BLaER1 treated with 17β-estradiol and CSF1 and Interleukin-3, amounts not matched to agents 10 nM and 100 nM (cell line): ENCODE measurements around the gene PAM16.

Experiments used
- H3K27ac ChIP-seq, 11 experiments: shearing (Covaris generic); formaldehyde crosslinking; 2 replicates each; pipeline ENCODE4 v1.8.1; 2022
- H3K27me3 ChIP-seq, 11 experiments: shearing (Covaris generic); formaldehyde crosslinking; 2 replicates each; pipeline ENCODE4 v1.8.1; 2022
- H3K36me3 ChIP-seq, 11 experiments: shearing (Covaris generic); formaldehyde crosslinking; 2 replicates each; pipeline ENCODE4 v1.8.1; 2022
- H3K4me1 ChIP-seq, 10 experiments: shearing (Covaris generic); formaldehyde crosslinking; 2 replicates each; pipeline ENCODE4 v1.8.1; 2022
- H3K4me2 ChIP-seq, 11 experiments: shearing (Covaris generic); formaldehyde crosslinking; 2 replicates each; pipeline ENCODE4 v1.8.1; 2022
- H3K4me3 ChIP-seq, 10 experiments: shearing (Covaris generic); formaldehyde crosslinking; 2 replicates each; pipeline ENCODE4 v1.8.1; 2022
- H3K9ac ChIP-seq, 11 experiments: shearing (Covaris generic); formaldehyde crosslinking; 2 replicates each; pipeline ENCODE4 v1.8.1; 2022
- H3K9me3 ChIP-seq, 11 experiments: shearing (Covaris generic); formaldehyde crosslinking; replicated peaks in 1 of 11; 2 replicates each; pipeline ENCODE4 v1.8.1; 2022
- H4K20me1 ChIP-seq, 11 experiments: shearing (Covaris generic); formaldehyde crosslinking; 2 replicates each; pipeline ENCODE4 v1.8.1; 2022
- Cebpa-rat ChIP-seq, 11 experiments: shearing (Covaris generic); IDR thresholded peaks; 2 replicates each; pipeline ENCODE4 v1.8.1; 2022

PAM16 gene

DNA sequence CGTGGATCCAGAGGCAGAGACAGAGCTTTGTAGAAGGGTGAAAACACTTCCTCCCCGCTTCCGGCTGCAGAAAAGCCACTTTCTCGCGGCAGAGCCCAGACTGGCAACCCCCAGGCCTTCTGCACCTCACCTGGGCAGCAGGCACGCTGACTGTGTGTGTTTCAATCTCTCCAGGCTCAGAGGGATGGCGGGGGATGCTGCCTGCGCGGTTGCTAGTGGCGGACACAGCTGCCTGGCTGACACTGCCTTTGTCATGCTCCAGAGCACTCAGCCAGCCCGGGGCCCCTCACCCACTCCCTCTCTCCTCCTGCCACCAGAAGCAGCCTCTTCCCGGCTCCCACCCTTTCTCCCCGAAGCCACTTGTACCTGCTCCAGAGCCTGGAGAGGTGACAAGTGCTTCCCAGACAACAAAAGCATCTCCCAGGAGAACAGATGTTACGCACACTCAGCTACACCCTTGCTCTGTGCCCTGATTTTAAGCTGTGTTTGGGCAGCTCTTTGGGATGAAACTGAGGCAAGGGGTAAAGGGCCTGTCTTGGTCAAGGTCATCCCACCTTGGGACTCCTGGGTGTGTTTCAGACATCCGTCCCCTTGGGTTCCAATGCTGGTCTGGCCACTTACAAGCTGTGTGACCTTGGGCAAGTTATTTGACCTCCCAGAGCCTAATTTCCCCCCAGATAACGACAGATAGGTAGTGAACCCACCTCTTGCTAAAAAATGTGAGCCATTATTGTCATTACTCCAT lies 44.5 kb downstream of the PAM16 start:
- peak overlapping the region; percentile 56 to 98 (median 92); a peak in 21 of 22 replicates for H3K27ac ChIP-seq

DNA sequence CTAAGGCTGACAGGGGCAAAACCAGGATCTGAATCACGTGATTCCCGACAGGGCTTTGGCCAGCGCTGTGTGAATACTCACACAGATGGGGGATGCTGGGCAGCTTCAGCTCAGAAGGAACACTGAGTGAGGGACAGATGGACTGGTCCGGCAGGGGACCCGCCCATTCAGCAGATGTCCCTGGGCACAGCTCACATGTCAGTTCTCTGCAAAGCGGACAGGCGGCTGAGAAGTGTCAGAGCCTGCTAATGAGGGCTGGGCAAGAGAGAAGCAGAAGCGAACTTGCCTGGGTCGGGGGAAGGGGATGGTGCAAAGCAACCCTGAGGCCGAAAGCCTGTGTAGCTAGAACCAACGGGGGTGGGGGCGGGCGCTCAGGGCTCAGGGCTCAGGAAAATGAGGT lies 47.1 kb downstream of the PAM16 start:
- Histone ChIP-seq H3K9ac (peak overlapping the region in 5 of 11 experiments; percentile 8 to 39 (median 31); a peak in 6 of 22 replicates), H3K27me3 (no peaks in the 10 kb centered on the region), H3K36me3 (peaks cover 18 to 60% (median 35%) of the 10 kb centered on the region in 11 experiments), H3K4me2 (peak overlapping the region in 8 of 11 experiments; percentile 4 to 99 (median 61); a peak in 7 of 22 replicates), H3K4me3 (no peak overlapping the region), H3K27ac (peak overlapping the region in 3 of 11 experiments; percentile 10 to 38 (median 21); a peak in 4 of 22 replicates), H3K4me1 (peaks cover 33 to 68% (median 52%) of the 10 kb centered on the region in 10 experiments), H3K9me3 (no peaks in the 10 kb centered on the region), H4K20me1 (peaks cover 0 to 50% (median 0%) of the 10 kb centered on the region in 11 experiments; a peak in 8 of 22 replicates)
- TF ChIP-seq Cebpa-rat (IDR thresholded peaks at IDR 0.05) = no peak

More for the DNA sequence above, 44.5 kb downstream of the PAM16 start:
- Histone ChIP-seq H3K4me3 (peak overlapping the region; percentile 57 to 78 (median 68)), H4K20me1 (peaks cover 0 to 31% (median 0%) of the 10 kb centered on the region in 11 experiments; a peak in 8 of 22 replicates), H3K4me1 (peaks cover 33 to 67% (median 64%) of the 10 kb centered on the region in 10 experiments), H3K36me3 (peaks cover 14 to 43% (median 28%) of the 10 kb centered on the region in 11 experiments), H3K4me2 (peak overlapping the region; percentile 83 to 99 (median 95)), H3K9ac (peak overlapping the region; percentile 72 to 91 (median 84)), H3K27me3 (no peaks in the 10 kb centered on the region), H3K9me3 (no peaks in the 10 kb centered on the region)
- TF ChIP-seq Cebpa-rat (IDR thresholded peaks at IDR 0.05) = no peak

DNA sequence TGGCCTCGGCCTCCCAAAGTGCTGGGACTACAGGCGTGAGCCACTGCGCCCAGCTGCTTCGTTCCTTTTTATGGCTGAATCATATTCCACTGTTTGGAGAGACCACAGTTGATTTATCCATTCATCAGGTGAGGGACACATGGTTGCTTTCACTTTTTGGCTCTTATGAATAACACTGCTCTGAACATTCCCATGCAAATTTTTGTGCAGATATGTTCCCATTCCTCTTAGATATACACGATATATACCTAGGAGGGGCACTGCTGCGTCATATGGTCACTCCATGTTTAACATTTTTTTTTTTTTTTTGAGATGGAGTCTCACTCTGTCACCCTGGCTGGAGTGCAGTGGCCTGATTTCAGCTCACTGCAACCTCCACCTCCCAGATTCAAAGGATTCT lies 49.2 kb downstream of the PAM16 start:
- peaks cover 18 to 72% (median 39%) of the 10 kb centered on the region in 11 experiments for H3K36me3 ChIP-seq
- H3K27ac ChIP-seq = no peak overlapping the region
- H3K27me3 ChIP-seq = no peaks in the 10 kb centered on the region
- no peak for TF ChIP-seq Cebpa-rat (IDR thresholded peaks at IDR 0.05)
- no peaks in the 10 kb centered on the region for H3K9me3 ChIP-seq
- H3K4me1 ChIP-seq = peaks cover 26 to 58% (median 43%) of the 10 kb centered on the region in 10 experiments
- peak overlapping the region in 1 of 11 experiments; percentile 22; a peak in 1 of 22 replicates for H3K9ac ChIP-seq
- no peak overlapping the region for H3K4me3 ChIP-seq
- peaks cover 0 to 68% (median 7%) of the 10 kb centered on the region in 11 experiments; a peak in 10 of 22 replicates for H4K20me1 ChIP-seq
- H3K4me2 ChIP-seq = no peak overlapping the region

DNA sequence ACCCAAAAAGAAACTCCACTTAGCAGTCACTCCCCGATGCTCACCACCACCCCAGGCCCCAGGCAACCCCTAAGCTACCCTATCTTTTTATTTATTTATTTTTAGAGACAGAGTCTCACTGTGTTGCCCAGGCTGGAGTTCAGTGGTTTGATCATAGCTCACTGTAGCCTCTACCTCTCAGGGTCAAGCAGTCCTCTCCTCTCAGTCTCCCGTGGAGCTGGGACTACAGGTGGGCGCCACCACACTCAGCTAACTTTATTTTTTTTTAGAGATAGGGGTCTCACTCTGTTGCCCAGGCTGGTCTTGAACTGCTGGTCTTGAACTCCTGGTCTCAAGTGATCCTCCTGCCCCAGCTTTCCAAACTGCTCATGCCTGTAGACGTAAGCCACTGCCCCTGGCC lies 49.9 kb downstream of the PAM16 start:
- Histone ChIP-seq H3K27ac (no peak overlapping the region), H3K9ac (no peak overlapping the region; a peak in 1 of 22 replicates)
- TF ChIP-seq Cebpa-rat (IDR thresholded peaks at IDR 0.05) = no peak

DNA sequence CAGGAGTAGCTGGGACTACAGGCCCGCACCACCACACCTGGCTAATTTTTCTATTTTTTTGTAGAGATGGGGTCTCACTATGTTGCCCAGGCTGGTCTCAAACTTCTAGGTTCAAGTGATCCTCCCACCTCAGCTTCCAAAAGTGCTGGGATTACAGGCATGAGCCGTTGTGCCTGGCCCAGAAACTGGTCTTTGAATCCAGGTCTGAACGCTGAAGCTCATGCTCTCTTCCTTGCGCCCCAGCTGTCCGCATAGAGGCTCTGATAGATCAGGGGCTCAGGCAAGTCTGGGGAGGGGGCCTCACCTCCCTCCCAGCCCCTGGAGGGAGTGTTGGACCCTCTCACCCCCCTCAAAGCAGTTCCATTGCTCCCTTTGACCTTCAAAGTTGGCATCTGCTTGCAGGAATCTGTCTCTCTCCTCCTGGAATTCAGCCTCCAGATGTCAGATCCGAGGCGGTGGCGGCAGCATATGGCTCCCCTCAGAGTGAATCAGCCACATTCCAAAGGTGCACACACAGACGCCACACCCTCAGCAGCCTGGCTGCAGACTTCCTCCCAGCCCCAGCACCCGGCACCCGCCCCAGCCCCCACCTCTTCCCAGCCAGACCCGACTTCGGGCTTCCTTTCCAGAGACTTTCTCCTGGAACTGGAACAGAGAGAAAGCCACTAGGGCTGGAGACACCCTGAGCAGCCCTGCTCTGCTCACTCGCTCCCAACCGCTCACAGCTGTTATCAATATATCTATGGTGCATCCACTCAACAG lies 52.2 kb downstream of the PAM16 start:
- no peak overlapping the region for H3K4me3 ChIP-seq
- H3K27me3 ChIP-seq = no peaks in the 10 kb centered on the region
- H3K4me1 ChIP-seq = peaks cover 2 to 46% (median 29%) of the 10 kb centered on the region in 10 experiments; a peak in 19 of 20 replicates
- no peaks in the 10 kb centered on the region for H3K9me3 ChIP-seq
- H3K27ac ChIP-seq = peak overlapping the region in 2 of 11 experiments; percentile 11 to 31; a peak in 3 of 22 replicates
- no peak overlapping the region for H3K9ac ChIP-seq
- H3K4me2 ChIP-seq = no peak overlapping the region
- H4K20me1 ChIP-seq = peaks cover 0 to 91% (median 15%) of the 10 kb centered on the region in 11 experiments; a peak in 13 of 22 replicates
- H3K36me3 ChIP-seq = peaks cover 18 to 55% (median 35%) of the 10 kb centered on the region in 11 experiments
- TF ChIP-seq Cebpa-rat (IDR thresholded peaks at IDR 0.05) = no peak

More for the DNA sequence above, 49.9 kb downstream of the PAM16 start:
- no peak overlapping the region for H3K4me3 ChIP-seq
- no peaks in the 10 kb centered on the region for H3K9me3 ChIP-seq
- H3K4me1 ChIP-seq = peaks cover 19 to 50% (median 36%) of the 10 kb centered on the region in 10 experiments
- no peaks in the 10 kb centered on the region for H3K27me3 ChIP-seq
- H3K4me2 ChIP-seq = no peak overlapping the region
- H4K20me1 ChIP-seq = peaks cover 0 to 75% (median 9%) of the 10 kb centered on the region in 11 experiments; a peak in 10 of 22 replicates
- peaks cover 18 to 72% (median 39%) of the 10 kb centered on the region in 11 experiments for H3K36me3 ChIP-seq

DNA sequence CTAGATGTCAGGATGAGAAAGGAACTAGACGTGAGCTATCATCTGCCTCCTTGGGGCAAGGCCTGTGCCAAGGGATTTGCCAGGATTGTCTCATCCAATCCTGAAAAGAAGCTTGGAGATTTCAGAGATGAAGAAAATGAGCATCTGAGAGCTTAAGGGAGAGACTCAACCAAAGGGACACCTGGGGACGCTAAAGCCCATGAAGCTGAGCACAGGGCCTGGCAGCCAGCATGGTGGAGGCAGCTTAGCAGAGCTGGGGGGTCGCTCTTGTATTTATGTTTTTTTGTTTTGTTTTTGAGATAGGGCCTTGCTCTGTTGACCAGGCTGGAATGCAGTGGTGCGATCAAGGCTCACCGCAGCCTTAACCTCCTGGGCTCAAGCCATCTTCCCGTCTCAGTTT lies 53.6 kb downstream of the PAM16 start:
- Histone ChIP-seq H3K27me3 (no peaks in the 10 kb centered on the region), H4K20me1 (peaks cover 0 to 87% (median 22%) of the 10 kb centered on the region in 11 experiments; a peak in 13 of 22 replicates), H3K9me3 (no peaks in the 10 kb centered on the region), H3K4me3 (no peak overlapping the region), H3K4me1 (peaks cover 0 to 50% (median 37%) of the 10 kb centered on the region in 10 experiments; a peak in 19 of 20 replicates), H3K27ac (no peak overlapping the region), H3K9ac (no peak overlapping the region), H3K4me2 (no peak overlapping the region), H3K36me3 (peaks cover 13 to 41% (median 24%) of the 10 kb centered on the region in 11 experiments)
- no peak for TF ChIP-seq Cebpa-rat (IDR thresholded peaks at IDR 0.05)

DNA sequence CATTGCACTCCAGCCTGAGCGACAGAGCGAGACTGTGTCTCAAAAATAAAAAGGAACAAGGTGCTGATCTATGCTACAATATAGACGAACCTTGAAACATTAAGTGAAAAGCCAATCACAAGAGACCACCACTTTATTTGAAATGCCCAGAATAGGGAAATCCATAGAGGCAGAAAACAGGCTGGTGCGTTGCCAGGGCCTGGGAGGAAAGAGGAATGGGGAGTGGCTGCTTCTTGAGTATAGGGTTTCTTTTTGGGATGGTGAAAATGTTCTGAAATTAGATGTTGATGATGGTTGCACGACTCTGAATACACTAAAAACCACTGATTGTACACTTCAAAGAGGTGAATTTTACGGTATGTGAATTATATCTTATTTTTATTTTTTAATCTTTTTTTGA lies 55.5 kb downstream of the PAM16 start:
- Histone ChIP-seq H3K4me2 (peak overlapping the region in 6 of 11 experiments; percentile 4 to 49 (median 30); a peak in 9 of 22 replicates), H3K27ac (peak overlapping the region in 1 of 11 experiments; percentile 23; a peak in 2 of 22 replicates), H3K9ac (no peak overlapping the region), H3K36me3 (peaks cover 0 to 22% (median 7%) of the 10 kb centered on the region in 11 experiments; a peak in 10 of 22 replicates), H3K9me3 (no peaks in the 10 kb centered on the region), H3K27me3 (no peaks in the 10 kb centered on the region), H4K20me1 (peaks cover 0 to 87% (median 22%) of the 10 kb centered on the region in 11 experiments; a peak in 13 of 22 replicates), H3K4me1 (peaks cover 6 to 58% (median 47%) of the 10 kb centered on the region in 10 experiments), H3K4me3 (no peak overlapping the region)
- no peak for TF ChIP-seq Cebpa-rat (IDR thresholded peaks at IDR 0.05)

DNA sequence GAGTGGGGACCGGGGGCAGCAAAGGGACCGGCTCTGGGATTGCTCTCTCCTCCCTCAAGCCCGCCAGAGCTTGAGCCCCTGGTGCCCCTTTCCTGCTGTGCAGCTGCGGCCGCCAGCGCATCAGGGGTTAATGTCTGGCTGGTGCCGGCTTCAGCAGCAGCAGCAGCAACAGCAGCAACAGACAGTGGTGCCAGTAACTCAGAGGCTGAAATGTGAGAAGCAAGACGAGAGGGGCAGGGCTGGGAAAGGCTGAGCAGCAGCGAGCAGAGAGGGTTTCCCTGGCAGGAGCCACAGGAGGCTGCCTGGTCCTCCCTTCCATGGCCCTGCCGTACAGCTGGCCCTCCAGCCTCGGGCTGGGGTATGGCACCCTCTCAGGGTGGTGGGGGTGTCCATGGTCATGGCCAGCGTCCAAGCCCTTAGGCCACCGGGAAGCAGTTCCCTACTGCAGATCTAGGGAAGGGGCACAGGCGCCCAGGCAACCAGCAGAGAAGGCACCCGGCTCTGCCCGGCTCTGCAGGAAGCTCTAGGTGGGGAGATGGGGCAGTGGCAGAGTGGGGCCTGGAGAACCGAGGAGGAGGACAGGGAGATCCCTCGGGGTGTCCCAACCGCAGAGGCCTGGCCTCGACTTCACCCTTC lies 57.2 kb downstream of the PAM16 start:
- H3K4me1 ChIP-seq = peaks cover 20 to 72% (median 63%) of the 10 kb centered on the region in 10 experiments
- H3K9me3 ChIP-seq = no peaks in the 10 kb centered on the region
- peak overlapping the region in 5 of 11 experiments; percentile 4 to 50 (median 16); a peak in 6 of 22 replicates for H3K27ac ChIP-seq
- H3K27me3 ChIP-seq = no peaks in the 10 kb centered on the region
- no peak for TF ChIP-seq Cebpa-rat (IDR thresholded peaks at IDR 0.05)
- peaks cover 0 to 82% (median 18%) of the 10 kb centered on the region in 11 experiments; a peak in 13 of 22 replicates for H4K20me1 ChIP-seq
- H3K36me3 ChIP-seq = peaks cover 0 to 12% (median 4%) of the 10 kb centered on the region in 11 experiments; a peak in 8 of 22 replicates
- H3K4me2 ChIP-seq = peak overlapping the region in 9 of 11 experiments; percentile 9 to 60 (median 53); a peak in 19 of 22 replicates
- H3K4me3 ChIP-seq = no peak overlapping the region
- H3K9ac ChIP-seq = peak overlapping the region in 9 of 11 experiments; percentile 11 to 46 (median 30); a peak in 9 of 22 replicates
